Chondrocyte (in vitro differentiated cells): ENCODE measurements around the gene FRMD3. TPM values are rescaled to one million over a fixed set of nuclear protein-coding genes. Genes with fewer than 3 reads are reported as not detected.

Experiments used
- DNase-seq: peaks from one replicate; pipeline ENCODE4 v3.0.0; 2021; ENCODE audit warnings: mixed read lengths, low spot score
- H3K27ac Mint-ChIP-seq: one replicate; pipeline ENCODE4 v1.8.0; 2021; ENCODE audit warnings: mild to moderate bottlenecking, moderate library complexity, mixed read lengths; ENCODE audit not compliant: unreplicated experiment
- H3K27me3 Mint-ChIP-seq: 2 replicates; pipeline ENCODE4 v1.8.0; 2021; ENCODE audit warnings: low read depth, mixed read lengths
- H3K36me3 Mint-ChIP-seq: 2 replicates; pipeline ENCODE4 v1.8.0; 2021; ENCODE audit warnings: low read depth, mixed read lengths
- H3K4me1 Mint-ChIP-seq: 2 replicates; pipeline ENCODE4 v1.8.0; 2021; ENCODE audit warnings: low read depth, mild to moderate bottlenecking, mixed read lengths
- H3K4me3 Mint-ChIP-seq: one replicate; pipeline ENCODE4 v1.8.0; 2021; ENCODE audit warnings: mild to moderate bottlenecking, moderate library complexity, mixed read lengths; ENCODE audit not compliant: unreplicated experiment
- H3K9me3 Mint-ChIP-seq: 2 replicates; pipeline ENCODE4 v1.8.0; 2021; ENCODE audit warnings: low read depth, mixed read lengths
- total RNA-seq: library from RNA; stranded (reverse); gene quantifications from 3 replicates; pipeline ENCODE4 v1.2.1, GENCODE V29; 2021
- TF ChIP-seq, protein P1 (sequence below): fragments of 200-600 bp; sonication (generic); IDR thresholded peaks from 2 replicates; pipeline ENCODE4 v1.5.0; 2021; ENCODE audit warnings: antibody characterized with exemption, mild to moderate bottlenecking, moderate library complexity

The FRMD3 gene
- total RNA-seq, 1 donor from 2014 or later: 1.1 TPM

DNA sequence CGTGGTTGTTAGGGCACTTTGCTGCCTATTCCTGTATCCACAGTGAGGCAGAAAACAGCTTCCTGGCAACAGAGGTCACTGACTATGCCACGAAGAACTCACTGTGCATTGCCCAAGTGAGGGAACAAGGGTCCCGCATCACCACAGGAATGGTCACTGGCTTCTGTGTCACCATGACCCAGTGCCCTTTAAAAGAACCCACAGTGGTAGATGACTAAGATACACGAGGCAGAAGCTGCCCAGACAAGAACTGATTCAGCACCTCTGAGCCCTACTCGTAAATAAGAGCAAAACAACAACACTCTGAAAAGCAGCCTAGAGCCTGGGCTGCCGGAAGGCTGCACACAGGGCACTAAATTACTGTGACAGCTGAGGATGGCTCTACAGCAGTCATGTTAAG, 238.6 kb downstream of the FRMD3 start:
- H3K27ac Mint-ChIP-seq: no peak overlapping the region
- H3K36me3 Mint-ChIP-seq: no peaks in the 10 kb centered on the region
- H3K4me1 Mint-ChIP-seq: peaks cover 4% of the 10 kb centered on the region
- H3K9me3 Mint-ChIP-seq: no peaks in the 10 kb centered on the region
- no peaks in the 10 kb centered on the region for H3K27me3 Mint-ChIP-seq
- TF ChIP-seq, protein P1, sequence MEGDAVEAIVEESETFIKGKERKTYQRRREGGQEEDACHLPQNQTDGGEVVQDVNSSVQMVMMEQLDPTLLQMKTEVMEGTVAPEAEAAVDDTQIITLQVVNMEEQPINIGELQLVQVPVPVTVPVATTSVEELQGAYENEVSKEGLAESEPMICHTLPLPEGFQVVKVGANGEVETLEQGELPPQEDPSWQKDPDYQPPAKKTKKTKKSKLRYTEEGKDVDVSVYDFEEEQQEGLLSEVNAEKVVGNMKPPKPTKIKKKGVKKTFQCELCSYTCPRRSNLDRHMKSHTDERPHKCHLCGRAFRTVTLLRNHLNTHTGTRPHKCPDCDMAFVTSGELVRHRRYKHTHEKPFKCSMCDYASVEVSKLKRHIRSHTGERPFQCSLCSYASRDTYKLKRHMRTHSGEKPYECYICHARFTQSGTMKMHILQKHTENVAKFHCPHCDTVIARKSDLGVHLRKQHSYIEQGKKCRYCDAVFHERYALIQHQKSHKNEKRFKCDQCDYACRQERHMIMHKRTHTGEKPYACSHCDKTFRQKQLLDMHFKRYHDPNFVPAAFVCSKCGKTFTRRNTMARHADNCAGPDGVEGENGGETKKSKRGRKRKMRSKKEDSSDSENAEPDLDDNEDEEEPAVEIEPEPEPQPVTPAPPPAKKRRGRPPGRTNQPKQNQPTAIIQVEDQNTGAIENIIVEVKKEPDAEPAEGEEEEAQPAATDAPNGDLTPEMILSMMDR: no peak
- H3K4me3 Mint-ChIP-seq: no peak overlapping the region
- DNase-seq: no peak

DNA sequence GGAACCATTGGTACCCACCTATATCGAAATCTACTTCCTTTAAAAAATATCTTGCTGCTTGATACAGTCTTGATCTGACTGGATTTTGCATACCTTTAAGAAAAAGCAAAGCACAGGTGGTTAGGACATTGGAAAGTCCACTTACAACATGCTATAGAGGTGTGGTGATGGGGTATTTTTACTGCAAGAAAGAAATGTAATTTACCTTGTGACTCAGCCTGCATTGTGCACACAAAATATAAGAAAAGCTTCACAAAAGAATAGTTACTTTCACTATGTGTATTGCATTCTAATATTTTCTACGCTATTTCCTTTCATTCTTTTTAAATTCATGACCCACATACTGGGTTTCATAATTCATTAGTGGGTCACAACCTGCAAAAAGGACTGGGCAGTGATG, 239.1 kb downstream of the FRMD3 start:
- no peaks in the 10 kb centered on the region for H3K36me3 Mint-ChIP-seq
- H3K27ac Mint-ChIP-seq: no peak overlapping the region
- TF ChIP-seq, protein P1: no peak
- no peak for DNase-seq
- no peak overlapping the region for H3K4me3 Mint-ChIP-seq
- H3K9me3 Mint-ChIP-seq: no peaks in the 10 kb centered on the region
- H3K27me3 Mint-ChIP-seq: no peaks in the 10 kb centered on the region
- H3K4me1 Mint-ChIP-seq: no peaks in the 10 kb centered on the region

DNA sequence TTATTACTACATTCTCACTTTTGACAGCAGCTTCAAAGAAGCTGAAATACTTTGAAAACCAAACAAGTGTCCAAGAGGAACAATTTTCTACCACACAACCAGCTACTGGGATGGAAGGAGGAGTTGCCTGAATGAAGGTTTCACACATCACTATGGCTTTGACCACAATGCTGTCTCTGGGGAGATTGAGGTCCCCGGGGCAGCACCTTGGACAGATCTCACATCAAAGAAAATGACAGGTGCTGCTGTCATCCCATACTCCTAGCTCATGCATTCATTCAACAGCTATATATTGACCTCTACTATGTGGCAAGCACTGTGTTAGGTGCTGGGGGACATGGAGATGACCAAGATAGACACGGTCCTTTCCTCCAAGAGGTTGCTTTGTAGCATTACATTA, 242.1 kb downstream of the FRMD3 start:
- H3K9me3 Mint-ChIP-seq: no peaks in the 10 kb centered on the region
- peaks cover 2% of the 10 kb centered on the region for H3K27me3 Mint-ChIP-seq
- TF ChIP-seq, protein P1: no peak
- no peak for DNase-seq
- no peak overlapping the region for H3K27ac Mint-ChIP-seq
- no peaks in the 10 kb centered on the region for H3K36me3 Mint-ChIP-seq
- no peaks in the 10 kb centered on the region for H3K4me1 Mint-ChIP-seq
- H3K4me3 Mint-ChIP-seq: no peak overlapping the region

DNA sequence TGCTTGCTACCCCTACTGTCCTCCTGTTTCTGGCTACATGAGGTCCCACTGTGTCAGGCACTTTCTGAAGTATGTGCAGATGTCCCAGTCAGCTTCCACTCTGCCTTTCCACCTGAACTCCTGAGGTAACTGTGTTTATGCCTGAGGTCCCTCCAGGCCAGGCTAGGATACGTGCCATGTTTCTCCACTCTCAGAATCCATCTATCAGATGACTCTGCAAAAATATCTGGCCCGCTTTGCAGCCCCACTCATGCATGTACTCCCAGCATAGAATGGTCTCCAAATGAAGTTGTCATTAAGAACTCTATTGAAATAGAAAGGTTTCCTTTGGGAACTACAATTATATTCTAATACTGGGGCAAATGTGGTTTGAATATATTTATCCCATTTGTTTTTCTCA, 243.4 kb downstream of the FRMD3 start:
- Mint-ChIP-seq H3K36me3 (no peaks in the 10 kb centered on the region), H3K4me1 (no peaks in the 10 kb centered on the region), H3K4me3 (no peak overlapping the region), H3K27ac (no peak overlapping the region), H3K9me3 (no peaks in the 10 kb centered on the region), H3K27me3 (peaks cover 2% of the 10 kb centered on the region)
- no peak for DNase-seq
- TF ChIP-seq, protein P1: no peak

DNA sequence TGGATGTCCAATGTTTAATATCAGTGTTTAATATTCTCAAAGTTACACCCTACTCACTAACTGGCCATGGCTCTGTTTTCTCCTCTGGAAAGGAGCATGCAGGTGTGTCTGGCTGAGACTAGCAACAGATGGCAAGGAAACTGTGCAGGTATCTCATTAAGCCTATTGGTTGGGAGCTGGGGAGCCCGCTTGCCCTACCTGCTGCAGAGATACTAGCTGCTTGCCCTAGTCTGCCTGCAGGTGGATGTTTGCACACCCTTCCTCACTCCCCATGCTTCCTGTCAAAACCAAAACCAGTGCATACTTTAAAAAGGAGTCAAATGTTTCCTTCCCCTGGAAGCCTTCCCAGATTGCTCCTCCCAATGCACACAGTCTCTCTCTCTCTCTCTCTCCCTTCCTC, 247.0 kb downstream of the FRMD3 start:
- Mint-ChIP-seq H3K27ac (no peak overlapping the region), H3K4me1 (no peaks in the 10 kb centered on the region), H3K4me3 (no peak overlapping the region), H3K9me3 (no peaks in the 10 kb centered on the region), H3K36me3 (peaks cover 3% of the 10 kb centered on the region), H3K27me3 (peaks cover 2% of the 10 kb centered on the region)
- no peak for DNase-seq
- TF ChIP-seq, protein P1: no peak
